NCI-H146 treated with DMSO at 0.1 percent for 48 hours (cell line): ENCODE results near the gene CCNQ.

Source experiments
- DNase-seq: peaks from one replicate; lab custom pipeline; 2025; ENCODE audit not compliant: unreplicated experiment; lab: John Stamatoyannopoulos, UW

CCNQ gene

GRCh38 chrX:153598541-153599191 lies at the start of gene CCNQ:
Gene CCNQ (minus strand): TSS chrX:153599139. CDS start chrX:153599073, 66 bp downstream.
- DNase-seq: no peak

- DNase-seq: no peak
These were observed 48.8 kb upstream of the CCNQ start for GRCh38 chrX:153647461-153648357.

GRCh38 chrX:153646620-153647373 lies 47.9 kb upstream of the CCNQ start, which contains the start of gene DUSP9:
Gene DUSP9 (plus strand): TSS chrX:153647203. CDS start chrX:153647954, 751 bp downstream.
- DNase-seq: no peak

- no peak for DNase-seq
These were observed 47.1 kb upstream of the CCNQ start for GRCh38 chrX:153645921-153646488.

- DNase-seq: no peak
These were observed 46.2 kb upstream of the CCNQ start for GRCh38 chrX:153645151-153645550.

- no peak for DNase-seq
These were observed 45.6 kb upstream of the CCNQ start for GRCh38 chrX:153644356-153645125.

- no peak for DNase-seq
These were observed 44.8 kb upstream of the CCNQ start for GRCh38 chrX:153643431-153644351.

- no peak for DNase-seq
These were observed 43.9 kb upstream of the CCNQ start for GRCh38 chrX:153642655-153643430.

GRCh38 chrX:153642051-153642654 lies 43.2 kb upstream of the CCNQ start:
- DNase-seq: no peak

- DNase-seq: no peak
These were observed 42.7 kb upstream of the CCNQ start for GRCh38 chrX:153641627-153642026.

GRCh38 chrX:153640736-153641575 lies 42.0 kb upstream of the CCNQ start:
- no peak for DNase-seq

- DNase-seq: no peak
These were observed 41.2 kb upstream of the CCNQ start for GRCh38 chrX:153640045-153640686.

- DNase-seq: no peak
These were observed 40.5 kb upstream of the CCNQ start for GRCh38 chrX:153639177-153640044.

GRCh38 chrX:153638436-153639176 lies 39.7 kb upstream of the CCNQ start:
- no peak for DNase-seq

- no peak for DNase-seq
These were observed 39.1 kb upstream of the CCNQ start for GRCh38 chrX:153638041-153638371.
